Liver (tissue), 9 donors: ENCODE data around the gene PROSER3. TPM values are rescaled to one million over a fixed set of nuclear protein-coding genes. Genes with fewer than 3 reads are reported as not detected.
A peak's percentile ranks its signal among the peaks of the same experiment; 100 is the strongest.

ENCODE experiments used
- DNase-seq: peaks from one replicate; pipeline ENCODE4 v3.0.0-alpha.2; 2017; ENCODE audit warnings: low spot score
- H3K27ac ChIP-seq, 2 donors: one replicate each; pipeline ENCODE4 v1.7.0; 2013; ENCODE audit warnings: inconsistent platforms in 2 of 2, low read length in 2 of 2, control low read depth in 1 of 2, low read depth in 1 of 2, mild to moderate bottlenecking in 1 of 2
- H3K27me3 ChIP-seq, 4 donors: one replicate each; pipeline versions ENCODE4 v1.6.1 to v1.7.0; 2013; ENCODE audit warnings: low read length in 3 of 4, inconsistent platforms in 1 of 4, mild to moderate bottlenecking in 1 of 4, moderate library complexity in 1 of 4; ENCODE audit not compliant: control insufficient read depth in 4 of 4, insufficient read depth in 4 of 4
- H3K36me3 ChIP-seq, 4 donors: one replicate each; pipeline versions ENCODE4 v1.6.1 to v1.7.0; 2013; ENCODE audit warnings: low read length in 3 of 4, mild to moderate bottlenecking in 3 of 4, low read depth in 1 of 4, moderate library complexity in 1 of 4; ENCODE audit not compliant: control insufficient read depth in 4 of 4, insufficient read depth in 3 of 4
- H3K4me1 ChIP-seq, 4 donors: one replicate each; pipeline versions ENCODE4 v1.6.1 to v1.7.0; 2013; ENCODE audit warnings: low read length in 3 of 4, mild to moderate bottlenecking in 3 of 4, moderate library complexity in 1 of 4; ENCODE audit not compliant: control insufficient read depth in 4 of 4, insufficient read depth in 4 of 4
- H3K4me3 ChIP-seq, 3 donors: one replicate each; pipeline versions ENCODE4 v1.6.1 to v1.7.0; 2013; ENCODE audit warnings: low read length in 3 of 3, control low read depth in 1 of 3, low read depth in 1 of 3, mild to moderate bottlenecking in 1 of 3
- H3K9ac ChIP-seq, 2 donors: one replicate each; pipeline ENCODE4 v1.7.0; 2013; ENCODE audit warnings: low read length in 2 of 2, mild to moderate bottlenecking in 2 of 2, moderate library complexity in 2 of 2, control low read depth in 1 of 2, low read depth in 1 of 2
- H3K9me3 ChIP-seq, 4 donors: one replicate each; pipeline versions ENCODE4 v1.6.1 to v1.7.0; 2013; ENCODE audit warnings: low read length in 3 of 4; ENCODE audit not compliant: control insufficient read depth in 4 of 4
- FOXA1 ChIP-seq: IDR thresholded peaks from 2 replicates; pipeline ENCODE4 v1.6.1; 2016; ENCODE audit warnings: antibody characterized with exemption
- FOXA2 ChIP-seq: IDR thresholded peaks from 2 replicates; pipeline ENCODE4 v1.6.1; 2016; ENCODE audit warnings: antibody characterized with exemption
- GABPA ChIP-seq, 2 donors: IDR thresholded peaks in 1 of 2; conservative IDR thresholded peaks in 1 of 2; 2 replicates each; pipeline ENCODE4 v1.6.1; 2016; ENCODE audit warnings: antibody characterized with exemption in 2 of 2, mild to moderate bottlenecking in 1 of 2, moderate library complexity in 1 of 2
- HNF4A ChIP-seq, 2 donors: conservative IDR thresholded peaks; 2 replicates each; pipeline ENCODE4 v1.6.1; 2016; ENCODE audit warnings: antibody characterized with exemption in 2 of 2, mild to moderate bottlenecking in 2 of 2
- HNF4G ChIP-seq: IDR thresholded peaks from 2 replicates; pipeline ENCODE4 v1.6.1; 2016; ENCODE audit warnings: antibody characterized with exemption
- JUND ChIP-seq, 2 donors: IDR thresholded peaks; 2 replicates each; pipeline ENCODE4 v1.6.1; 2016; ENCODE audit warnings: antibody characterized with exemption in 2 of 2
- NR2F2 ChIP-seq: IDR thresholded peaks from 2 replicates; pipeline ENCODE4 v1.6.1; 2016; ENCODE audit warnings: antibody characterized with exemption
- RAD21 ChIP-seq, 2 donors: IDR thresholded peaks; 2 replicates each; pipeline ENCODE4 v1.6.1; 2016; ENCODE audit warnings: antibody characterized with exemption in 2 of 2, mild to moderate bottlenecking in 2 of 2
- RXRA ChIP-seq, 2 donors: IDR thresholded peaks; 2 replicates each; pipeline ENCODE4 v1.6.1; 2017 to 2018; ENCODE audit warnings: antibody characterized with exemption in 2 of 2, mild to moderate bottlenecking in 1 of 2
- SP1 ChIP-seq: IDR thresholded peaks from 2 replicates; pipeline ENCODE4 v1.6.1; 2018; ENCODE audit warnings: antibody characterized with exemption, mild to moderate bottlenecking
- TAF1 ChIP-seq: conservative IDR thresholded peaks from 2 replicates; pipeline ENCODE4 v1.6.1; 2016; ENCODE audit warnings: antibody characterized with exemption, mild to moderate bottlenecking
- YY1 ChIP-seq: IDR thresholded peaks from 2 replicates; pipeline ENCODE4 v1.6.1; 2016; ENCODE audit warnings: antibody characterized with exemption, mild to moderate bottlenecking
- WGBS: extraction: QIAGEN DNeasy Blood & Tissue Kit; methylation state at CpG from one replicate; pipeline ENCODE4 v1.1.7; 2013; 5-methylcytosine and 5-hydroxymethylcytosine counted together
- polyA plus RNA-seq, 2 donors: library from polyadenylated mRNA; stranded (reverse) in 1 of 2; unstranded in 1 of 2; fragments of 200-250 nt in 1 of 2; fragments of >200 nt in 1 of 2; fragmentation: Nextera tagmentation in 1 of 2; extraction: Ambion mirVana in 1 of 2; gene quantifications; one replicate each; pipeline versions ENCODE4 v1.2.1 to v1.2.3, GENCODE V29; 2013 to 2015
- total RNA-seq, 2 donors: library from RNA; depleted of rRNA; stranded (reverse); fragments of >200 nt; gene quantifications; one replicate each; pipeline ENCODE4 v1.2.3, GENCODE V29; 2014
- TF ChIP-seq, protein P1 (sequence below): IDR thresholded peaks from 2 replicates; pipeline ENCODE4 v1.6.1; 2016; ENCODE audit warnings: antibody characterized with exemption, mild to moderate bottlenecking
- TF ChIP-seq, protein P2 (sequence below): fragments of 150-350 bp; IDR thresholded peaks from 2 replicates; pipeline ENCODE4 v1.5.1; 2017; ENCODE audit warnings: improper control_type of control experiment, low read depth, low read length; ENCODE audit not compliant: missing input control
- TF ChIP-seq, protein P3 (sequence below): IDR thresholded peaks from 2 replicates; pipeline ENCODE4 v1.6.1; 2016; ENCODE audit warnings: antibody characterized with exemption
- donor health status: healthy.
- donor health status: healthy.
- donor health status: healthy.
- donor health status: healthy.
- donor health status: healthy.

The PROSER3 gene
- total and polyA plus RNA-seq, 4 donors, result 2.1 to 4.5 (median 2.7) TPM

DNA sequence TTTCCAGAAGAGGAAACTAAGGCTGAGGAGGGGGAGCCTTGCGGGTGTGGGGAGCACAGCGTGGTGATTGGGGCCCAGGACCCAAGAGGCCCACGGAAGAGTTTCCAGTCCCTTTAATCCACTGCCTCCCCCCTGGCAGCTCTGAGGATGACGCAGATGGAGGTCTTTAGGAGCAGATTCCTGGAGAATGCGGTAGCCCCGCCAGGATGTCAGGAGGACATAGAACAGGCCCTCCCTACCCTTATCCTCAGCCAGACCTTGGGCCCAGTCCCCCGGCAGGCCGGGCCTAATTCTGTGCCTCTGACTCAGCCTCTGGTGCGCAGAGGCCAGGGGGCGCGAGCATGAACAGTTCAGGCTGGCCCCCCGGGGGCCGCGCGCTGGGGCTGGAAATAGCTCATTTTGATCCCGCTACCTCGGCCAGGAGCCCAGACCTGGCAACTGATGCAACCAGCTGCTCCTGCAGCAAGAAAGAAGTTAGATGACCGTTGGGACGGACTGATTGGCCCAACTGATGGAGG lies 686 bp upstream of the PROSER3 start:
- TF ChIP-seq HNF4A (conservative IDR thresholded peaks at IDR 0.05) (no peak), NR2F2 (peak; percentile 64), JUND (IDR thresholded peaks at IDR 0.05) (peak; percentile 49 to 55), SP1 (no peak), GABPA (IDR thresholded peaks at IDR 0.05 in 1 of 2, conservative IDR thresholded peaks at IDR 0.05 in 1 of 2) (no peak), RXRA (IDR thresholded peaks at IDR 0.05) (no peak), FOXA1 (no peak)
- DNase-seq, result peak; percentile 62
- Histone ChIP-seq H3K27ac (peak overlapping the region; percentile 91 to 95), H3K4me1 (peaks cover 14 to 19% (median 18%) of the 10 kb centered on the region in 4 donors), H3K36me3 (peaks cover 0 to 24% (median 10%) of the 10 kb centered on the region in 4 donors), H3K27me3 (no peaks in the 10 kb centered on the region), H3K9ac (no peak overlapping the region), H3K9me3 (no peaks in the 10 kb centered on the region), H3K4me3 (peak overlapping the region; percentile 42 to 48 (median 42))
- WGBS, result 13% methylated on average over 19 of the region's 19 CpGs

DNA sequence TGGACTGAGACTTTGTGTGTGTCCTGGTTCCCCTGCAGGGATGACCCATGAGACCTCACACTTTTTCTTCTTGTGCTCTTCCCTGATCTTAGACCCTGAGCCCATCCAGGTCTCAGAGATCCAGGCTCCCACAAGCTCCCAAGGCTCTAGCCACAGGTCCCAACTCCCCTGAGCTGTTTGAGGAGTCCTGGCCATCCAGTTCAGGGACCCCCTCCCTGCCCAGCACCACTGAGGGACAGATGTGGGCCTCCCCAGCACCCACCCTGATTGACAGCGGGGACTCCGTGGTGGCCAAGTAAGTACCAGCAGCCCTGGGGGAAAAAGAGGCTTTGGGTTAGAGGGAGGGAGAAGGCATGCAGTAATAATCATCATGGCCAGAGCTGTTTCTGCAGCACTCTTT lies 1.7 kb downstream of the PROSER3 start:
- no peaks in the 10 kb centered on the region for H3K27me3 ChIP-seq
- peaks cover 1 to 8% (median 2%) of the 10 kb centered on the region in 4 donors for H3K36me3 ChIP-seq
- DNase-seq, result no peak
- no peak overlapping the region for H3K27ac ChIP-seq
- no peak overlapping the region for H3K9ac ChIP-seq
- no peaks in the 10 kb centered on the region for H3K9me3 ChIP-seq
- peaks cover 14 to 19% (median 18%) of the 10 kb centered on the region in 4 donors for H3K4me1 ChIP-seq
- TF ChIP-seq, protein P1, sequence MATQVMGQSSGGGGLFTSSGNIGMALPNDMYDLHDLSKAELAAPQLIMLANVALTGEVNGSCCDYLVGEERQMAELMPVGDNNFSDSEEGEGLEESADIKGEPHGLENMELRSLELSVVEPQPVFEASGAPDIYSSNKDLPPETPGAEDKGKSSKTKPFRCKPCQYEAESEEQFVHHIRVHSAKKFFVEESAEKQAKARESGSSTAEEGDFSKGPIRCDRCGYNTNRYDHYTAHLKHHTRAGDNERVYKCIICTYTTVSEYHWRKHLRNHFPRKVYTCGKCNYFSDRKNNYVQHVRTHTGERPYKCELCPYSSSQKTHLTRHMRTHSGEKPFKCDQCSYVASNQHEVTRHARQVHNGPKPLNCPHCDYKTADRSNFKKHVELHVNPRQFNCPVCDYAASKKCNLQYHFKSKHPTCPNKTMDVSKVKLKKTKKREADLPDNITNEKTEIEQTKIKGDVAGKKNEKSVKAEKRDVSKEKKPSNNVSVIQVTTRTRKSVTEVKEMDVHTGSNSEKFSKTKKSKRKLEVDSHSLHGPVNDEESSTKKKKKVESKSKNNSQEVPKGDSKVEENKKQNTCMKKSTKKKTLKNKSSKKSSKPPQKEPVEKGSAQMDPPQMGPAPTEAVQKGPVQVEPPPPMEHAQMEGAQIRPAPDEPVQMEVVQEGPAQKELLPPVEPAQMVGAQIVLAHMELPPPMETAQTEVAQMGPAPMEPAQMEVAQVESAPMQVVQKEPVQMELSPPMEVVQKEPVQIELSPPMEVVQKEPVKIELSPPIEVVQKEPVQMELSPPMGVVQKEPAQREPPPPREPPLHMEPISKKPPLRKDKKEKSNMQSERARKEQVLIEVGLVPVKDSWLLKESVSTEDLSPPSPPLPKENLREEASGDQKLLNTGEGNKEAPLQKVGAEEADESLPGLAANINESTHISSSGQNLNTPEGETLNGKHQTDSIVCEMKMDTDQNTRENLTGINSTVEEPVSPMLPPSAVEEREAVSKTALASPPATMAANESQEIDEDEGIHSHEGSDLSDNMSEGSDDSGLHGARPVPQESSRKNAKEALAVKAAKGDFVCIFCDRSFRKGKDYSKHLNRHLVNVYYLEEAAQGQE, result no peak
- TF ChIP-seq TAF1, result no peak
- TF ChIP-seq RAD21 (IDR thresholded peaks at IDR 0.05), result no peak
- WGBS, result 99% methylated on average over 2 of the region's 2 CpGs
- no peak overlapping the region for H3K4me3 ChIP-seq

DNA sequence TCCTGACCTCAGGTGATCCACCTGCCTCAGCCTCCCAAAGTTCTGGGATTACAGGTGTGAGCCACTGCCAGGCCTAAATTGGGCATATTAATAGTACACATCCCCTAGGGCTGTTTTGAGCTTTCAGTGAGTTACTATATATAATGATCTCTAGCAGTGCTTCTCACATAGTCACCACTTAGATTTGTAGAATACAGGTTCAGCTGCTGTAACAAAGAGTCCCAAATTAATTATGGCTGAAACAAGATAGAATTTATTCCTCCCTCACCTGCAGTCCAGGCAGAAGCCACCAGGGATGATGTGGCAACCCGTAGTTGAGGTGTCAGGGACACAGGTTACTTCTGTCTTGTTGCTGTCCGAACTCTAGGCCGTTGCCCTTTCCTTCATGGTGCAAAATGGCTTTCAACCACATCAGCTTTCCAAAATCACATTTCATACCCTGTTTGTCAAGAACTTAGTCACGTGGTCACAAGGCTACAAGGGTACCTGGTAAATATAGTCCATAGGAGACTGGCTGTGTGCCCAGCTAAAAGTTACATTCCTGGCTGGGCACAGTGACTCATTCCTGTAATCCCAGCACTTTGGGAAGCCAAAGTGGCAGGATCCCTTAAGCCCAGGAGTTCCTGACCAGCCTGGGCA lies 2.9 kb downstream of the PROSER3 start:
- Histone ChIP-seq H3K36me3 (peaks cover 4 to 8% (median 5%) of the 10 kb centered on the region in 4 donors), H3K4me1 (peaks cover 14 to 18% (median 17%) of the 10 kb centered on the region in 4 donors), H3K9me3 (no peaks in the 10 kb centered on the region), H3K27ac (no peak overlapping the region), H3K4me3 (no peak overlapping the region), H3K27me3 (no peaks in the 10 kb centered on the region), H3K9ac (no peak overlapping the region)
- WGBS, result 53% methylated on average over 4 of the region's 4 CpGs
- no peak for DNase-seq
- peak in 1 of 2 donors; percentile 57 for TF ChIP-seq JUND (IDR thresholded peaks at IDR 0.05)
- TF ChIP-seq HNF4G, result no peak
- TF ChIP-seq, protein P2, sequence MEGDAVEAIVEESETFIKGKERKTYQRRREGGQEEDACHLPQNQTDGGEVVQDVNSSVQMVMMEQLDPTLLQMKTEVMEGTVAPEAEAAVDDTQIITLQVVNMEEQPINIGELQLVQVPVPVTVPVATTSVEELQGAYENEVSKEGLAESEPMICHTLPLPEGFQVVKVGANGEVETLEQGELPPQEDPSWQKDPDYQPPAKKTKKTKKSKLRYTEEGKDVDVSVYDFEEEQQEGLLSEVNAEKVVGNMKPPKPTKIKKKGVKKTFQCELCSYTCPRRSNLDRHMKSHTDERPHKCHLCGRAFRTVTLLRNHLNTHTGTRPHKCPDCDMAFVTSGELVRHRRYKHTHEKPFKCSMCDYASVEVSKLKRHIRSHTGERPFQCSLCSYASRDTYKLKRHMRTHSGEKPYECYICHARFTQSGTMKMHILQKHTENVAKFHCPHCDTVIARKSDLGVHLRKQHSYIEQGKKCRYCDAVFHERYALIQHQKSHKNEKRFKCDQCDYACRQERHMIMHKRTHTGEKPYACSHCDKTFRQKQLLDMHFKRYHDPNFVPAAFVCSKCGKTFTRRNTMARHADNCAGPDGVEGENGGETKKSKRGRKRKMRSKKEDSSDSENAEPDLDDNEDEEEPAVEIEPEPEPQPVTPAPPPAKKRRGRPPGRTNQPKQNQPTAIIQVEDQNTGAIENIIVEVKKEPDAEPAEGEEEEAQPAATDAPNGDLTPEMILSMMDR, result no peak
- TF ChIP-seq FOXA1, result no peak
- TF ChIP-seq FOXA2, result peak; percentile 17
- TF ChIP-seq YY1, result peak; percentile 76
- TF ChIP-seq HNF4A (conservative IDR thresholded peaks at IDR 0.05), result peak; percentile 39 to 66
- TF ChIP-seq, protein P1, result no peak
- peak; percentile 97 for TF ChIP-seq RXRA (IDR thresholded peaks at IDR 0.05)
- peak; percentile 57 for TF ChIP-seq SP1
- TF ChIP-seq RAD21 (IDR thresholded peaks at IDR 0.05), result peak; percentile 22 to 25
- peak in 1 of 2 donors; percentile 9 for TF ChIP-seq GABPA (IDR thresholded peaks at IDR 0.05 in 1 of 2, conservative IDR thresholded peaks at IDR 0.05 in 1 of 2)
- TF ChIP-seq, protein P3, sequence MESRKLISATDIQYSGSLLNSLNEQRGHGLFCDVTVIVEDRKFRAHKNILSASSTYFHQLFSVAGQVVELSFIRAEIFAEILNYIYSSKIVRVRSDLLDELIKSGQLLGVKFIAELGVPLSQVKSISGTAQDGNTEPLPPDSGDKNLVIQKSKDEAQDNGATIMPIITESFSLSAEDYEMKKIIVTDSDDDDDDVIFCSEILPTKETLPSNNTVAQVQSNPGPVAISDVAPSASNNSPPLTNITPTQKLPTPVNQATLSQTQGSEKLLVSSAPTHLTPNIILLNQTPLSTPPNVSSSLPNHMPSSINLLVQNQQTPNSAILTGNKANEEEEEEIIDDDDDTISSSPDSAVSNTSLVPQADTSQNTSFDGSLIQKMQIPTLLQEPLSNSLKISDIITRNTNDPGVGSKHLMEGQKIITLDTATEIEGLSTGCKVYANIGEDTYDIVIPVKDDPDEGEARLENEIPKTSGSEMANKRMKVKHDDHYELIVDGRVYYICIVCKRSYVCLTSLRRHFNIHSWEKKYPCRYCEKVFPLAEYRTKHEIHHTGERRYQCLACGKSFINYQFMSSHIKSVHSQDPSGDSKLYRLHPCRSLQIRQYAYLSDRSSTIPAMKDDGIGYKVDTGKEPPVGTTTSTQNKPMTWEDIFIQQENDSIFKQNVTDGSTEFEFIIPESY, result peak; percentile 55
